H9 (cell line): ENCODE data around the gene SLC29A2. TPM values are rescaled to one million over a fixed set of nuclear protein-coding genes. Genes with fewer than 3 reads are reported as not detected.
"Not testable (repeated sequence)": the region's sequence is repeated elsewhere in the genome, so short reads cannot be mapped to it uniquely, and the experiment has no call there.

Experiments
- DNase-seq: peaks from one replicate; pipeline ENCODE4 v3.0.0-alpha.2; 2017
- H2AFZ ChIP-seq: one replicate; pipeline ENCODE4 v1.6.1; 2013; ENCODE audit warnings: mild to moderate bottlenecking, low read length, control low read depth, moderate library complexity
- H2AK5ac ChIP-seq: 2 replicates; pipeline ENCODE4 v1.6.1; 2013; ENCODE audit warnings: low read length, control low read depth, mixed read lengths; ENCODE audit not compliant: insufficient read length
- H2BK120ac ChIP-seq: one replicate; pipeline ENCODE4 v1.6.1; 2013; ENCODE audit warnings: low read depth, mild to moderate bottlenecking, low read length, control low read depth, inconsistent platforms; ENCODE audit not compliant: poor library complexity, severe bottlenecking
- H2BK12ac ChIP-seq: 2 replicates; pipeline ENCODE4 v1.6.1; 2013; ENCODE audit warnings: low read length, control low read depth, mixed read lengths, low read depth; ENCODE audit not compliant: insufficient read length
- H2BK15ac ChIP-seq: 2 replicates; pipeline ENCODE4 v1.6.1; 2013; ENCODE audit warnings: low read depth, low read length, control low read depth
- H2BK20ac ChIP-seq: one replicate; pipeline ENCODE4 v1.6.1; 2013; ENCODE audit warnings: low read depth, mild to moderate bottlenecking, low read length, control low read depth, inconsistent platforms; ENCODE audit not compliant: poor library complexity, severe bottlenecking
- H2BK5ac ChIP-seq: 2 replicates; pipeline ENCODE4 v1.6.1; 2013; ENCODE audit warnings: low read length, control low read depth, mixed read lengths; ENCODE audit not compliant: insufficient read length
- H3K14ac ChIP-seq: 2 replicates; pipeline ENCODE4 v1.6.1; 2013; ENCODE audit warnings: low read length, control low read depth; ENCODE audit not compliant: insufficient read depth
- H3K18ac ChIP-seq: 2 replicates; pipeline ENCODE4 v1.6.1; 2013; ENCODE audit warnings: low read depth, mild to moderate bottlenecking, mixed read lengths, low read length, control low read depth; ENCODE audit not compliant: insufficient read length
- H3K23ac ChIP-seq: 2 replicates; pipeline ENCODE4 v1.6.1; 2013; ENCODE audit warnings: low read length, control low read depth, mixed read lengths, low read depth; ENCODE audit not compliant: insufficient read length
- H3K23me2 ChIP-seq: 2 replicates; pipeline ENCODE4 v1.6.1; 2013; ENCODE audit warnings: low read depth, mild to moderate bottlenecking, mixed read lengths, low read length, control low read depth; ENCODE audit not compliant: insufficient read length, poor library complexity, severe bottlenecking
- H3K27ac ChIP-seq: 2 replicates; pipeline ENCODE4 v1.5.1; 2013; ENCODE audit warnings: low read length, control low read depth, mixed read lengths, low read depth; ENCODE audit not compliant: insufficient read length
- H3K27me3 ChIP-seq: 2 replicates; pipeline ENCODE4 v1.6.1; 2013; ENCODE audit warnings: low read length, control low read depth, inconsistent platforms; ENCODE audit not compliant: insufficient read depth
- H3K4ac ChIP-seq: 2 replicates; pipeline ENCODE4 v1.6.1; 2013; ENCODE audit warnings: low read depth, mild to moderate bottlenecking, control low read depth, inconsistent platforms, low read length, moderate library complexity
- H3K4me1 ChIP-seq: 2 replicates; pipeline ENCODE4 v1.6.1; 2013; ENCODE audit warnings: low read length, control low read depth, inconsistent platforms; ENCODE audit not compliant: insufficient read depth
- H3K4me2 ChIP-seq: 2 replicates; pipeline ENCODE4 v1.6.1; 2013; ENCODE audit warnings: low read length, control low read depth, mixed read lengths; ENCODE audit not compliant: insufficient read length, insufficient read depth
- H3K56ac ChIP-seq: 2 replicates; pipeline ENCODE4 v1.6.1; 2013; ENCODE audit warnings: low read depth, mild to moderate bottlenecking, mixed read lengths, low read length, control low read depth; ENCODE audit not compliant: insufficient read length
- H3K79me1 ChIP-seq: 2 replicates; pipeline ENCODE4 v1.6.1; 2013; ENCODE audit warnings: low read depth, mild to moderate bottlenecking, moderate library complexity, low read length, control low read depth, inconsistent platforms; ENCODE audit not compliant: insufficient read depth, poor library complexity, severe bottlenecking
- H3K79me2 ChIP-seq: 2 replicates; pipeline ENCODE4 v1.6.1; 2013; ENCODE audit warnings: low read length, control low read depth, inconsistent platforms; ENCODE audit not compliant: insufficient read depth
- H3K9ac ChIP-seq: 2 replicates; pipeline ENCODE4 v1.6.1; 2013; ENCODE audit warnings: low read length, control low read depth, mixed read lengths; ENCODE audit not compliant: insufficient read length; ENCODE audit errors: extremely low read depth
- H3K9me3 ChIP-seq: one replicate; pipeline ENCODE4 v1.6.1; 2013; ENCODE audit warnings: low read depth, low read length, inconsistent platforms; ENCODE audit not compliant: control insufficient read depth
- H3T11ph ChIP-seq: one replicate; pipeline ENCODE4 v1.6.1; 2013; ENCODE audit warnings: mild to moderate bottlenecking, low read length, control low read depth, inconsistent platforms
- H4K20me1 ChIP-seq: one replicate; pipeline ENCODE4 v1.6.1; 2013; ENCODE audit not compliant: control insufficient read depth, insufficient read length, insufficient read depth
- H4K5ac ChIP-seq: 2 replicates; pipeline ENCODE4 v1.6.1; 2013; ENCODE audit warnings: low read depth, mild to moderate bottlenecking, mixed read lengths, low read length, control low read depth; ENCODE audit not compliant: insufficient read length
- H4K8ac ChIP-seq: replicated peaks from 2 replicates; pipeline ENCODE4 v1.6.1; 2013; ENCODE audit warnings: low read length, control low read depth, mixed read lengths, low read depth; ENCODE audit not compliant: insufficient read length
- H4K91ac ChIP-seq: 2 replicates; pipeline ENCODE4 v1.6.1; 2013; ENCODE audit warnings: low read depth, mild to moderate bottlenecking, moderate library complexity, mixed read lengths, low read length, control low read depth; ENCODE audit not compliant: insufficient read length
- H3K27ac Mint-ChIP-seq, 3 experiments: 2 replicates in 2 of 3; 3 replicates in 1 of 3; pipeline ENCODE4 v1.8.0; 2020 to 2021; ENCODE audit warnings: mixed read lengths in 3 of 3, mild to moderate bottlenecking in 1 of 3, moderate library complexity in 1 of 3
- H3K27me3 Mint-ChIP-seq: 2 replicates; pipeline ENCODE4 v1.8.0; 2021; ENCODE audit warnings: low read depth, mild to moderate bottlenecking, moderate library complexity, mixed read lengths
- H3K36me3 Mint-ChIP-seq, 3 experiments: 2 replicates in 2 of 3; 3 replicates in 1 of 3; pipeline ENCODE4 v1.8.0; 2020 to 2021; ENCODE audit warnings: low read depth in 3 of 3, mixed read lengths in 3 of 3; ENCODE audit not compliant: insufficient read depth in 1 of 3
- H3K4me1 Mint-ChIP-seq, 2 experiments: 2 replicates each; pipeline ENCODE4 v1.8.0; 2020; ENCODE audit warnings: mixed read lengths in 2 of 2
- H3K4me3 Mint-ChIP-seq, 2 experiments: 2 replicates in 1 of 2; 3 replicates in 1 of 2; pipeline ENCODE4 v1.8.0; 2020 to 2021; ENCODE audit warnings: mild to moderate bottlenecking in 2 of 2, mixed read lengths in 2 of 2, moderate library complexity in 1 of 2
- H3K9me3 Mint-ChIP-seq, 2 experiments: 2 replicates in 1 of 2; 3 replicates in 1 of 2; pipeline ENCODE4 v1.8.0; 2020; ENCODE audit warnings: mild to moderate bottlenecking in 2 of 2, mixed read lengths in 2 of 2, moderate library complexity in 1 of 2
- WGBS: extraction: QIAGEN DNeasy Blood & Tissue Kit; methylation state at CpG from one replicate; pipeline ENCODE4 v1.1.7; 2013; ENCODE audit warnings: missing lambda C conversion rate, low lambda C conversion rate, mixed read lengths; ENCODE audit not compliant: insufficient read length; ENCODE audit errors: extremely low coverage; 5-methylcytosine and 5-hydroxymethylcytosine counted together
- total RNA-seq: library from RNA; stranded (reverse); gene quantifications from 2 replicates; pipeline ENCODE4 v1.2.1, GENCODE V29; 2021

Gene SLC29A2
- total RNA-seq, 1 experiment from 2014 or later, result 29.8 TPM

DNA sequence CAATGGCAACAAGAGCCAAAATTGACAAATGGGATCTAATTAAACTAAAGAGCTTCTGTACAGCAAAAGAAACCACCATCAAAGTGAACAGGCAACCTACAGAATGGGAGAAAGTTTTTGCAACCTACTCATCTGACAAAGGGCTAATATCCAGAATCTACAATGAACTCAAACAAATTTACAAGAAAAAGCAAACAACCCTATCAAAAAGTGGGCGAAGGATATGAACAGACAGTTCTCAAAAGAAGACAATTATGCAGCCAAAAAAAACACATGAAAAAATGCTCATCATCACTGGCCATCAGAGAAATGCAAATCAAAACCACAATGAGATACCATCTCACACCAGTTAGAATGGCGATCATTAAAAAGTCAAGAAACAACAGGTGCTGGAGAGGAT, 51.3 kb downstream of the SLC29A2 start:
- H3K4me3 Mint-ChIP-seq, DNase-seq, H3K18ac ChIP-seq, H3K23ac ChIP-seq, H3K27ac ChIP-seq, H2BK15ac ChIP-seq, H3K9me3 ChIP-seq, H3K27me3 ChIP-seq, H3K4me2 ChIP-seq, H3K79me2 ChIP-seq, H4K5ac ChIP-seq, H2AFZ ChIP-seq, H3K4me1 ChIP-seq, H2BK12ac ChIP-seq, H4K20me1 ChIP-seq, H2BK120ac ChIP-seq, H3K27ac Mint-ChIP-seq, H2BK5ac ChIP-seq, H3K9ac ChIP-seq, H2AK5ac ChIP-seq, H3K79me1 ChIP-seq, H4K8ac ChIP-seq, H2BK20ac ChIP-seq, H4K91ac ChIP-seq, H3K23me2 ChIP-seq, H3T11ph ChIP-seq, H3K14ac ChIP-seq, H3K56ac ChIP-seq, H3K4ac ChIP-seq: not testable (repeated sequence)
- Mint-ChIP-seq H3K36me3 (peaks cover 8 to 18% (median 16%) of the 10 kb centered on the region in 3 experiments), H3K27me3 (peaks cover 20% of the 10 kb centered on the region), H3K4me1 (peaks cover 21 to 28% of the 10 kb centered on the region in 2 experiments), H3K9me3 (peaks cover 14 to 20% of the 10 kb centered on the region in 2 experiments)
- no CpG with 5 or more reads among the region's 2 CpGs for WGBS
